Prostate gland (tissue), 2 donors: ENCODE measurements around the gene FPR3. TPM values are rescaled to one million over a fixed set of nuclear protein-coding genes. Genes with fewer than 3 reads are reported as not detected.

Source experiments
- DNase-seq: peaks from one replicate; pipeline ENCODE4 v3.0.0-alpha.2; 2019; ENCODE audit warnings: low spot score
- H3K27ac ChIP-seq, 2 donors: fragments of 200-600 bp; sonication (generic); 2 replicates each; pipeline ENCODE4 v1.5.1; 2017 to 2019
- H3K27me3 ChIP-seq: fragments of 200-600 bp; sonication (generic); replicated peaks from 2 replicates; pipeline ENCODE4 v1.5.1; 2019; ENCODE audit not compliant: insufficient read depth
- H3K36me3 ChIP-seq, 2 donors: fragments of 200-600 bp; sonication (generic); 1 replicate in 1 of 2; 2 replicates in 1 of 2; pipeline versions ENCODE4 v1.5.1 to v1.8.1; 2017 to 2019
- H3K4me1 ChIP-seq: fragments of 200-600 bp; sonication (generic); replicated peaks from 2 replicates; pipeline ENCODE4 v1.5.1; 2019
- H3K4me3 ChIP-seq, 2 donors: fragments of 200-600 bp; sonication (generic); 2 replicates each; pipeline ENCODE4 v1.5.1; 2017 to 2019
- H3K9me3 ChIP-seq: fragments of 200-600 bp; sonication (generic); 2 replicates; pipeline ENCODE4 v1.5.1; 2017
- CTCF ChIP-seq, 4 experiments: fragments of 200-600 bp in 2 of 4; fragments of 450-650 bp in 2 of 4; sonication (generic) in 2 of 4; IDR thresholded peaks; 1 replicate in 3 of 4; 2 replicates in 1 of 4; pipeline ENCODE4 v1.5.1; 2016 to 2019; ENCODE audit warnings: antibody characterized with exemption in 4 of 4, mild to moderate bottlenecking in 2 of 4, moderate library complexity in 2 of 4
- POLR2A ChIP-seq: fragments of 450-650 bp; IDR thresholded peaks from one replicate; pipeline ENCODE4 v1.6.1; 2016; ENCODE audit warnings: antibody characterized with exemption, mild to moderate bottlenecking
- POLR2AphosphoS5 ChIP-seq: sonication (generic); formaldehyde crosslinking; IDR thresholded peaks from one replicate; pipeline ENCODE4 v1.6.1; 2017; ENCODE audit warnings: antibody characterized with exemption
- WGBS: methylation state at CpG from one replicate; pipeline ENCODE4 v1.1.5; 2018; 5-methylcytosine and 5-hydroxymethylcytosine counted together
- intact Hi-C: fragments of 100-400 bp; cut with DNase I; formaldehyde crosslinking; loops from one replicate; pipeline ENCODE4 v1.14.2; 2022
- total RNA-seq, 2 donors: library from RNA; depleted of rRNA; stranded (reverse); fragments of >200 nt; gene quantifications; one replicate each; pipeline ENCODE4 v1.1.0, GENCODE V29; 2016

Gene FPR3
- total RNA-seq, 2 donors from 2014 or later, result 1.0 to 4.8 TPM

- no peak overlapping the region for H3K4me3 ChIP-seq
- H3K4me1 ChIP-seq, result no peaks in the 10 kb centered on the region
- no peak overlapping the region for H3K27ac ChIP-seq
- intact Hi-C loops, result no loop called here
- H3K36me3 ChIP-seq, result no peaks in the 10 kb centered on the region
- no peaks in the 10 kb centered on the region for H3K27me3 ChIP-seq
- no peaks in the 10 kb centered on the region for H3K9me3 ChIP-seq
- no peak for DNase-seq
- no peak for TF ChIP-seq CTCF (IDR thresholded peaks at IDR 0.05)
- 92% methylated on average over 11 of the region's 11 CpGs for WGBS
Measured at GRCh38 chr19:51811344-51811743, 16.4 kb downstream of the FPR3 start.

GRCh38 chr19:51815043-51815442, 20.1 kb downstream of the FPR3 start:
- TF ChIP-seq CTCF (IDR thresholded peaks at IDR 0.05) (no peak), POLR2A (no peak), POLR2AphosphoS5 (no peak)
- 93% methylated on average over 9 of the region's 9 CpGs for WGBS

GRCh38 chr19:51816711-51817110, 21.8 kb downstream of the FPR3 start:
- intact Hi-C loops, result no loop called here
- H3K9me3 ChIP-seq, result no peaks in the 10 kb centered on the region
- H3K4me1 ChIP-seq, result no peaks in the 10 kb centered on the region
- H3K4me3 ChIP-seq, result no peak overlapping the region
- DNase-seq, result no peak
- H3K27ac ChIP-seq, result no peak overlapping the region
- no peak for TF ChIP-seq POLR2AphosphoS5
- TF ChIP-seq POLR2A, result no peak
- TF ChIP-seq CTCF (IDR thresholded peaks at IDR 0.05), result no peak
- no peaks in the 10 kb centered on the region for H3K36me3 ChIP-seq
- H3K27me3 ChIP-seq, result no peaks in the 10 kb centered on the region
- WGBS, result 96% methylated on average over 1 of the region's 1 CpG

More at GRCh38 chr19:51815043-51815442, 20.1 kb downstream of the FPR3 start:
- Histone ChIP-seq H3K4me1 (no peaks in the 10 kb centered on the region), H3K4me3 (no peak overlapping the region), H3K36me3 (no peaks in the 10 kb centered on the region), H3K27ac (no peak overlapping the region), H3K9me3 (no peaks in the 10 kb centered on the region), H3K27me3 (no peaks in the 10 kb centered on the region)
- no peak for DNase-seq
- intact Hi-C loops, result no loop called here

GRCh38 chr19:51820011-51820410, 25.1 kb downstream of the FPR3 start:
- TF ChIP-seq POLR2A (no peak), CTCF (IDR thresholded peaks at IDR 0.05) (no peak), POLR2AphosphoS5 (no peak)
- no peaks in the 10 kb centered on the region for H3K9me3 ChIP-seq
- 63% methylated on average over 3 of the region's 3 CpGs for WGBS

GRCh38 chr19:51820831-51821446, 26.0 kb downstream of the FPR3 start:
- TF ChIP-seq CTCF (IDR thresholded peaks at IDR 0.05) (no peak), POLR2AphosphoS5 (no peak), POLR2A (no peak)
- no peaks in the 10 kb centered on the region for H3K9me3 ChIP-seq
- DNase-seq, result no peak
- H3K27me3 ChIP-seq, result no peaks in the 10 kb centered on the region
- intact Hi-C loops, result no loop called here
- H3K4me1 ChIP-seq, result no peaks in the 10 kb centered on the region
- H3K4me3 ChIP-seq, result no peak overlapping the region
- no peak overlapping the region for H3K27ac ChIP-seq
- WGBS, result 80% methylated on average over 7 of the region's 7 CpGs
- H3K36me3 ChIP-seq, result no peaks in the 10 kb centered on the region

More at GRCh38 chr19:51820011-51820410, 25.1 kb downstream of the FPR3 start:
- no peaks in the 10 kb centered on the region for H3K27me3 ChIP-seq
- H3K4me3 ChIP-seq, result no peak overlapping the region
- no peak for DNase-seq
- no peak overlapping the region for H3K27ac ChIP-seq
- H3K36me3 ChIP-seq, result no peaks in the 10 kb centered on the region
- H3K4me1 ChIP-seq, result no peaks in the 10 kb centered on the region
- intact Hi-C loops, result no loop called here
